H54 (cell line): ENCODE results near the gene WNK3.

Experiments used
- DNase-seq: peaks from one replicate; pipeline ENCODE4 v3.0.0; 2011; ENCODE audit warnings: low spot score, mixed read lengths; ENCODE audit not compliant: insufficient read length
- FAIRE-seq: peaks from 3 replicates; lab custom pipeline; 2011; peaks lifted over from hg19 to GRCh38; lab: Jason Lieb, UNC
- POLR2A ChIP-seq: IDR thresholded peaks from 2 replicates; pipeline ENCODE4 v1.6.1; 2011; ENCODE audit warnings: low read depth, mild to moderate bottlenecking, low read length

Gene WNK3

GRCh38 chrX:54166915-54167314 is 190.9 kb downstream of the WNK3 start:
- no peak for DNase-seq
- no peak for FAIRE-seq
- TF ChIP-seq POLR2A = no peak

GRCh38 chrX:54157561-54157960 is 200.3 kb downstream of the WNK3 start:
- FAIRE-seq (no peak), DNase-seq (no peak)
- TF ChIP-seq POLR2A = no peak
